CD1c-positive myeloid dendritic cell (primary cell): ENCODE data around the gene CACNA1D.

Experiments used
- DNase-seq: peaks from one replicate; pipeline ENCODE4 v3.0.0-alpha.2; 2016; ENCODE audit errors: extremely low spot score

CACNA1D gene

GRCh38 chr3:53822331-53822741 lies 327.9 kb downstream of the CACNA1D start:
- no peak for DNase-seq

- DNase-seq = no peak
Observed at GRCh38 chr3:53823026-53823955, 328.9 kb downstream of the CACNA1D start.

GRCh38 chr3:53823956-53824657 lies 329.7 kb downstream of the CACNA1D start:
- no peak for DNase-seq

- DNase-seq = no peak
Observed at GRCh38 chr3:53824795-53825194, 330.4 kb downstream of the CACNA1D start.

- DNase-seq = no peak
Observed at GRCh38 chr3:53826048-53826447, 331.6 kb downstream of the CACNA1D start.

- DNase-seq = peak; percentile 15
Observed at GRCh38 chr3:53828581-53828980, 334.2 kb downstream of the CACNA1D start.

GRCh38 chr3:53829605-53830004 lies 335.2 kb downstream of the CACNA1D start:
- no peak for DNase-seq

GRCh38 chr3:53830944-53831343 lies 336.5 kb downstream of the CACNA1D start:
- no peak for DNase-seq

- no peak for DNase-seq
Observed at GRCh38 chr3:53833053-53833645, 338.7 kb downstream of the CACNA1D start.

GRCh38 chr3:53833700-53834099 lies 339.3 kb downstream of the CACNA1D start:
- peak; percentile 48 for DNase-seq

- DNase-seq = peak; percentile 60
Observed at GRCh38 chr3:53834429-53835095, 340.2 kb downstream of the CACNA1D start.

GRCh38 chr3:53835257-53835656 lies 340.8 kb downstream of the CACNA1D start:
- no peak for DNase-seq

GRCh38 chr3:53836084-53836872 lies 341.9 kb downstream of the CACNA1D start:
- no peak for DNase-seq

- peak; percentile 14 for DNase-seq
Observed at GRCh38 chr3:53837331-53837730, 342.9 kb downstream of the CACNA1D start.

- DNase-seq = no peak
Observed at GRCh38 chr3:53841296-53841695, 346.9 kb downstream of the CACNA1D start.

- DNase-seq = no peak
Observed at GRCh38 chr3:53842436-53843194, 348.2 kb downstream of the CACNA1D start.

- DNase-seq = no peak
Observed at GRCh38 chr3:53843195-53844177, 349.1 kb downstream of the CACNA1D start.

- DNase-seq = no peak
Observed at GRCh38 chr3:53844262-53845102, 350.1 kb downstream of the CACNA1D start.
